Liver (tissue), 9 donors: ENCODE results near the gene ASIC4. TPM values are rescaled to one million over a fixed set of nuclear protein-coding genes. Genes with fewer than 3 reads are reported as not detected.

Experiments
- DNase-seq: peaks from one replicate; pipeline ENCODE4 v3.0.0-alpha.2; 2017; ENCODE audit warnings: low spot score
- H3K27ac ChIP-seq, 2 donors: one replicate each; pipeline ENCODE4 v1.7.0; 2013; ENCODE audit warnings: inconsistent platforms in 2 of 2, low read length in 2 of 2, control low read depth in 1 of 2, low read depth in 1 of 2, mild to moderate bottlenecking in 1 of 2
- H3K27me3 ChIP-seq, 4 donors: one replicate each; pipeline versions ENCODE4 v1.6.1 to v1.7.0; 2013; ENCODE audit warnings: low read length in 3 of 4, inconsistent platforms in 1 of 4, mild to moderate bottlenecking in 1 of 4, moderate library complexity in 1 of 4; ENCODE audit not compliant: control insufficient read depth in 4 of 4, insufficient read depth in 4 of 4
- H3K36me3 ChIP-seq, 4 donors: one replicate each; pipeline versions ENCODE4 v1.6.1 to v1.7.0; 2013; ENCODE audit warnings: low read length in 3 of 4, mild to moderate bottlenecking in 3 of 4, low read depth in 1 of 4, moderate library complexity in 1 of 4; ENCODE audit not compliant: control insufficient read depth in 4 of 4, insufficient read depth in 3 of 4
- H3K4me1 ChIP-seq, 4 donors: one replicate each; pipeline versions ENCODE4 v1.6.1 to v1.7.0; 2013; ENCODE audit warnings: low read length in 3 of 4, mild to moderate bottlenecking in 3 of 4, moderate library complexity in 1 of 4; ENCODE audit not compliant: control insufficient read depth in 4 of 4, insufficient read depth in 4 of 4
- H3K4me3 ChIP-seq, 3 donors: one replicate each; pipeline versions ENCODE4 v1.6.1 to v1.7.0; 2013; ENCODE audit warnings: low read length in 3 of 3, control low read depth in 1 of 3, low read depth in 1 of 3, mild to moderate bottlenecking in 1 of 3
- H3K9ac ChIP-seq, 2 donors: one replicate each; pipeline ENCODE4 v1.7.0; 2013; ENCODE audit warnings: low read length in 2 of 2, mild to moderate bottlenecking in 2 of 2, moderate library complexity in 2 of 2, control low read depth in 1 of 2, low read depth in 1 of 2
- H3K9me3 ChIP-seq, 4 donors: one replicate each; pipeline versions ENCODE4 v1.6.1 to v1.7.0; 2013; ENCODE audit warnings: low read length in 3 of 4; ENCODE audit not compliant: control insufficient read depth in 4 of 4
- EGR1 ChIP-seq, 2 donors: IDR thresholded peaks; 2 replicates each; pipeline ENCODE4 v1.6.1; 2016 to 2018; ENCODE audit warnings: antibody characterized with exemption in 2 of 2, low read depth in 2 of 2
- FOXA1 ChIP-seq: IDR thresholded peaks from 2 replicates; pipeline ENCODE4 v1.6.1; 2016; ENCODE audit warnings: antibody characterized with exemption
- FOXA2 ChIP-seq: IDR thresholded peaks from 2 replicates; pipeline ENCODE4 v1.6.1; 2016; ENCODE audit warnings: antibody characterized with exemption
- GABPA ChIP-seq, 2 donors: IDR thresholded peaks in 1 of 2; conservative IDR thresholded peaks in 1 of 2; 2 replicates each; pipeline ENCODE4 v1.6.1; 2016; ENCODE audit warnings: antibody characterized with exemption in 2 of 2, mild to moderate bottlenecking in 1 of 2, moderate library complexity in 1 of 2
- HNF4A ChIP-seq, 2 donors: conservative IDR thresholded peaks; 2 replicates each; pipeline ENCODE4 v1.6.1; 2016; ENCODE audit warnings: antibody characterized with exemption in 2 of 2, mild to moderate bottlenecking in 2 of 2
- HNF4G ChIP-seq: IDR thresholded peaks from 2 replicates; pipeline ENCODE4 v1.6.1; 2016; ENCODE audit warnings: antibody characterized with exemption
- JUND ChIP-seq, 2 donors: IDR thresholded peaks; 2 replicates each; pipeline ENCODE4 v1.6.1; 2016; ENCODE audit warnings: antibody characterized with exemption in 2 of 2
- NR2F2 ChIP-seq: IDR thresholded peaks from 2 replicates; pipeline ENCODE4 v1.6.1; 2016; ENCODE audit warnings: antibody characterized with exemption
- RAD21 ChIP-seq, 2 donors: IDR thresholded peaks; 2 replicates each; pipeline ENCODE4 v1.6.1; 2016; ENCODE audit warnings: antibody characterized with exemption in 2 of 2, mild to moderate bottlenecking in 2 of 2
- REST ChIP-seq: IDR thresholded peaks from 2 replicates; pipeline ENCODE4 v1.6.1; 2016; ENCODE audit warnings: antibody characterized with exemption, mild to moderate bottlenecking
- RXRA ChIP-seq, 2 donors: IDR thresholded peaks; 2 replicates each; pipeline ENCODE4 v1.6.1; 2017 to 2018; ENCODE audit warnings: antibody characterized with exemption in 2 of 2, mild to moderate bottlenecking in 1 of 2
- SP1 ChIP-seq: IDR thresholded peaks from 2 replicates; pipeline ENCODE4 v1.6.1; 2018; ENCODE audit warnings: antibody characterized with exemption, mild to moderate bottlenecking
- TAF1 ChIP-seq: conservative IDR thresholded peaks from 2 replicates; pipeline ENCODE4 v1.6.1; 2016; ENCODE audit warnings: antibody characterized with exemption, mild to moderate bottlenecking
- YY1 ChIP-seq: IDR thresholded peaks from 2 replicates; pipeline ENCODE4 v1.6.1; 2016; ENCODE audit warnings: antibody characterized with exemption, mild to moderate bottlenecking
- WGBS: extraction: QIAGEN DNeasy Blood & Tissue Kit; methylation state at CpG from one replicate; pipeline ENCODE4 v1.1.7; 2013; 5-methylcytosine and 5-hydroxymethylcytosine counted together
- polyA plus RNA-seq, 2 donors: library from polyadenylated mRNA; stranded (reverse) in 1 of 2; unstranded in 1 of 2; fragments of 200-250 nt in 1 of 2; fragments of >200 nt in 1 of 2; fragmentation: Nextera tagmentation in 1 of 2; extraction: Ambion mirVana in 1 of 2; gene quantifications; one replicate each; pipeline versions ENCODE4 v1.2.1 to v1.2.3, GENCODE V29; 2013 to 2015
- total RNA-seq, 2 donors: library from RNA; depleted of rRNA; stranded (reverse); fragments of >200 nt; gene quantifications; one replicate each; pipeline ENCODE4 v1.2.3, GENCODE V29; 2014
- TF ChIP-seq, protein P1 (sequence below): fragments of 150-350 bp; IDR thresholded peaks from 2 replicates; pipeline ENCODE4 v1.5.1; 2017; ENCODE audit warnings: improper control_type of control experiment, low read depth, low read length; ENCODE audit not compliant: missing input control
- TF ChIP-seq, protein P2 (sequence below): IDR thresholded peaks from 2 replicates; pipeline ENCODE4 v1.6.1; 2016; ENCODE audit warnings: antibody characterized with exemption
- TF ChIP-seq, protein P3 (sequence below): IDR thresholded peaks from 2 replicates; pipeline ENCODE4 v1.6.1; 2016; ENCODE audit warnings: antibody characterized with exemption
- TF ChIP-seq, protein P4 (sequence below): IDR thresholded peaks from 2 replicates; pipeline ENCODE4 v1.6.1; 2016; ENCODE audit warnings: antibody characterized with exemption
- donor health status: healthy.
- donor health status: healthy.
- donor health status: healthy.
- donor health status: healthy.
- donor health status: healthy.

The ASIC4 gene
- total and polyA plus RNA-seq, 4 donors = 0.08 to 1.5 TPM; not detected in 2

GRCh38 chr2:219470429-219470828 lies 43.9 kb upstream of the ASIC4 start:
- no peak for TF ChIP-seq NR2F2
- no peak for TF ChIP-seq RAD21 (IDR thresholded peaks at IDR 0.05)
- TF ChIP-seq RXRA (IDR thresholded peaks at IDR 0.05) = no peak
- TF ChIP-seq EGR1 (IDR thresholded peaks at IDR 0.05; ENCODE audit: low read depth in 2 of 2) = no peak
- TF ChIP-seq, protein P1, sequence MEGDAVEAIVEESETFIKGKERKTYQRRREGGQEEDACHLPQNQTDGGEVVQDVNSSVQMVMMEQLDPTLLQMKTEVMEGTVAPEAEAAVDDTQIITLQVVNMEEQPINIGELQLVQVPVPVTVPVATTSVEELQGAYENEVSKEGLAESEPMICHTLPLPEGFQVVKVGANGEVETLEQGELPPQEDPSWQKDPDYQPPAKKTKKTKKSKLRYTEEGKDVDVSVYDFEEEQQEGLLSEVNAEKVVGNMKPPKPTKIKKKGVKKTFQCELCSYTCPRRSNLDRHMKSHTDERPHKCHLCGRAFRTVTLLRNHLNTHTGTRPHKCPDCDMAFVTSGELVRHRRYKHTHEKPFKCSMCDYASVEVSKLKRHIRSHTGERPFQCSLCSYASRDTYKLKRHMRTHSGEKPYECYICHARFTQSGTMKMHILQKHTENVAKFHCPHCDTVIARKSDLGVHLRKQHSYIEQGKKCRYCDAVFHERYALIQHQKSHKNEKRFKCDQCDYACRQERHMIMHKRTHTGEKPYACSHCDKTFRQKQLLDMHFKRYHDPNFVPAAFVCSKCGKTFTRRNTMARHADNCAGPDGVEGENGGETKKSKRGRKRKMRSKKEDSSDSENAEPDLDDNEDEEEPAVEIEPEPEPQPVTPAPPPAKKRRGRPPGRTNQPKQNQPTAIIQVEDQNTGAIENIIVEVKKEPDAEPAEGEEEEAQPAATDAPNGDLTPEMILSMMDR = no peak
- TF ChIP-seq YY1 = no peak
- no peak for TF ChIP-seq GABPA (IDR thresholded peaks at IDR 0.05 in 1 of 2, conservative IDR thresholded peaks at IDR 0.05 in 1 of 2)
- TF ChIP-seq FOXA1 = no peak
- TF ChIP-seq JUND (IDR thresholded peaks at IDR 0.05) = no peak
- TF ChIP-seq HNF4A (conservative IDR thresholded peaks at IDR 0.05) = no peak
- no peak for TF ChIP-seq FOXA2
- TF ChIP-seq, protein P2, sequence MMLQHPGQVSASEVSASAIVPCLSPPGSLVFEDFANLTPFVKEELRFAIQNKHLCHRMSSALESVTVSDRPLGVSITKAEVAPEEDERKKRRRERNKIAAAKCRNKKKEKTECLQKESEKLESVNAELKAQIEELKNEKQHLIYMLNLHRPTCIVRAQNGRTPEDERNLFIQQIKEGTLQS = no peak
- TF ChIP-seq HNF4G = no peak
- H3K4me3 ChIP-seq = no peak overlapping the region
- 64% methylated on average over 4 of the region's 4 CpGs for WGBS
- H3K27ac ChIP-seq = no peak overlapping the region
- H3K27me3 ChIP-seq = no peaks in the 10 kb centered on the region
- H3K36me3 ChIP-seq = no peaks in the 10 kb centered on the region
- no peaks in the 10 kb centered on the region for H3K9me3 ChIP-seq
- DNase-seq = no peak
- no peaks in the 10 kb centered on the region for H3K4me1 ChIP-seq
- H3K9ac ChIP-seq = no peak overlapping the region

DNA sequence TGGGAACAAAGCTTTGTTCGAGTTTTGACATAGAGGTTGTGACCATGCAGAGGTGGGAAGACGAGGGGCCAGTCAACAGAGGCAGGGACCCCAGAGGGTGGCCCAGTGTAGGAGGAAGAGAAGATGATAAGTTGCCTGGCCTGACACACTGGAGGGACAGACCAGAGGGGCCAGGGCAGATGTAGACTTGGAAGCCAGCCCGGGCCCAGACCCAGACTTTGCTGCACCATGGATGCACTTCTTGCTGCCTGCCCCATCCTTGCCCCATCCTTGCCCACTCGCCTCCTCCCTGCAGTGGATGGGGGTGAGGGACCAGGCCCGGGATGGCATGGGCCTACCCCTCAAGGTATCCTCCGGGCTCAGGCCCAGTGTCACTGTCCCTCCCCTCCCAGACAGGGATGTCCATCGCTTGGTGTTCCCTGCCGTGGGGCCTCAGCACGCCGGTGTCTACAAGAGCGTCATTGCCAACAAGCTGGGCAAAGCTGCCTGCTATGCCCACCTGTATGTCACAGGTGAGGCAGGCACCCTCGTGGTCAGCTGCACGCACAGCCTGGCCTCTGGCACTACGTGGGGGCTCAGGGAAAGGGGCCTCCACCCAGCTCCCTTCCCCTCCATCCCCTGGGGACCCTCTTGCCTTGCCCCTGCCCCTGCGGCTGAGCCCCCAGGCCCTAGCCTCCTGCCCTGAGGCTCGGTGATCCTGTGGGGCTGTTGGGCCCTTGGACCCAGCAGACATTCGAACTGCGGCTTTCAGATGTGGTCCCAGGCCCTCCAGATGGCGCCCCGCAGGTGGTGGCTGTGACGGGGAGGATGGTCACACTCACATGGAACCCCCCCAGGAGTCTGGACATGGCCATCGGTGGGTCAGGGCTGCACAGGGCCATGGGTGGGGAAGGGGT lies 42.6 kb upstream of the ASIC4 start:
- Histone ChIP-seq H3K9me3 (no peaks in the 10 kb centered on the region), H3K4me1 (no peaks in the 10 kb centered on the region), H3K4me3 (no peak overlapping the region), H3K27me3 (no peaks in the 10 kb centered on the region), H3K27ac (no peak overlapping the region), H3K9ac (no peak overlapping the region), H3K36me3 (no peaks in the 10 kb centered on the region)
- no peak for DNase-seq
- WGBS = 86% methylated on average over 22 of the region's 22 CpGs
- TF ChIP-seq RAD21 (IDR thresholded peaks at IDR 0.05) (no peak), JUND (IDR thresholded peaks at IDR 0.05) (no peak), TAF1 (no peak), FOXA2 (no peak), FOXA1 (no peak), HNF4A (conservative IDR thresholded peaks at IDR 0.05) (no peak), NR2F2 (no peak), HNF4G (no peak), RXRA (IDR thresholded peaks at IDR 0.05) (no peak), YY1 (no peak), REST (no peak), GABPA (IDR thresholded peaks at IDR 0.05 in 1 of 2, conservative IDR thresholded peaks at IDR 0.05 in 1 of 2) (no peak), SP1 (no peak), EGR1 (IDR thresholded peaks at IDR 0.05; ENCODE audit: low read depth in 2 of 2) (no peak)
- TF ChIP-seq, protein P1 = no peak
- TF ChIP-seq, protein P3, sequence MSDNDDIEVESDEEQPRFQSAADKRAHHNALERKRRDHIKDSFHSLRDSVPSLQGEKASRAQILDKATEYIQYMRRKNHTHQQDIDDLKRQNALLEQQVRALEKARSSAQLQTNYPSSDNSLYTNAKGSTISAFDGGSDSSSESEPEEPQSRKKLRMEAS = no peak
- TF ChIP-seq, protein P4, sequence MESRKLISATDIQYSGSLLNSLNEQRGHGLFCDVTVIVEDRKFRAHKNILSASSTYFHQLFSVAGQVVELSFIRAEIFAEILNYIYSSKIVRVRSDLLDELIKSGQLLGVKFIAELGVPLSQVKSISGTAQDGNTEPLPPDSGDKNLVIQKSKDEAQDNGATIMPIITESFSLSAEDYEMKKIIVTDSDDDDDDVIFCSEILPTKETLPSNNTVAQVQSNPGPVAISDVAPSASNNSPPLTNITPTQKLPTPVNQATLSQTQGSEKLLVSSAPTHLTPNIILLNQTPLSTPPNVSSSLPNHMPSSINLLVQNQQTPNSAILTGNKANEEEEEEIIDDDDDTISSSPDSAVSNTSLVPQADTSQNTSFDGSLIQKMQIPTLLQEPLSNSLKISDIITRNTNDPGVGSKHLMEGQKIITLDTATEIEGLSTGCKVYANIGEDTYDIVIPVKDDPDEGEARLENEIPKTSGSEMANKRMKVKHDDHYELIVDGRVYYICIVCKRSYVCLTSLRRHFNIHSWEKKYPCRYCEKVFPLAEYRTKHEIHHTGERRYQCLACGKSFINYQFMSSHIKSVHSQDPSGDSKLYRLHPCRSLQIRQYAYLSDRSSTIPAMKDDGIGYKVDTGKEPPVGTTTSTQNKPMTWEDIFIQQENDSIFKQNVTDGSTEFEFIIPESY = no peak
- TF ChIP-seq, protein P2 = no peak
